Astrocyte of the hippocampus (primary cell): ENCODE data around the gene IARS2.
"Not testable (repeated sequence)": the region's sequence is repeated elsewhere in the genome, so short reads cannot be mapped to it uniquely, and the experiment has no call there.

Experiments
- DNase-seq: peaks from one replicate; pipeline ENCODE4 v3.0.0; 2011; ENCODE audit warnings: low read depth, low spot score

IARS2 gene

GRCh38 chr1:220094016-220094911 is at the start of gene IARS2:
IARS2 (plus strand) TSS chr1:220094132; CDS start chr1:220094217, 85 bp downstream.
- peak; percentile 94 for DNase-seq

- DNase-seq = peak; percentile 4
Measured at GRCh38 chr1:220044678-220045355, 49.1 kb upstream of the IARS2 start.

GRCh38 chr1:220045356-220046051 is 48.4 kb upstream of the IARS2 start:
- no peak for DNase-seq

DNA sequence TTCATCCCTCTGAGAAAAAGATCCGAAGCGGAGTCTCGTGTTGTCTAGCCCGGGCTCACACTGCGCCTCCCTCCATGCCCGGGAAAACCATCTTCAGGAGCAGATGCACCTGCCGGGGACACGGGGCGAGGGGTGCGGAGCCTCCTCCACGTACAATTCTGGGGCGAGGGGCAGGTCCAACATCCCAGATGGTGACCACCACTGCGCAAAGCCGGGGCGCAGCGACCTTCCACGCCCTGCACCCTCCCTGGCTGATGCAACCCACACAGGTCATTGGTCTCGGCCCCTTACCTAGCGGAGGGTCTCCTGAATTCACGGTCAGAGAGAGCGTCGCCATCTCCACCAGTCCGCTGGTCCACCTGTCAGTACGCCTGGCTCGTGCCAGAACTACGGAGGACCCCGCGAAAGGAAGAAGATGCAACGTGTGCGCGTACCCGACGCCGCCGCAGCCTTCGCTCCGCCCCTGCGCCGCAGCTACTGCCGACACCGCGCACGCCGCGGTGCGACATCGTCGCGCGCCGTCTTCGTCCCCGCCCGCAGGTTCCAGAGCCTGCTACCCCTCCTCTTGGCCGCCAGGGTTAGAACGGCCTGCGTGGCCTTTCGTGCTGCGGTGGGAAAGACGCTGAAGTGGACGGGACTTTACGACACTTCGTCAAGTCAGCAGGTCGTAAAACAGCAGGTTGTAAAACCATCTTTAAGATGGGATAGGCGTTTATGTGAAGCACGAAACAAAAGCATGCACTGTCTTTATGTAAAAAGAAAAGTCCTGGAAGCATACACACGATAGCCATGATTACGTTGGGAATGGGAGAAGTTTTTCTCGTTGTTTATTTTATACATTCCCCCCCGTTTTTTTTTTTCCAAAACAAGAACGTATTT is 47.6 kb upstream of the IARS2 start, which contains the start of gene EPRS1:
Gene EPRS1 (minus strand): TSS at position 454 of the 879 bp plus-strand sequence. CDS start 117 bp downstream, at position 337.
- DNase-seq = peak; percentile 98

DNA sequence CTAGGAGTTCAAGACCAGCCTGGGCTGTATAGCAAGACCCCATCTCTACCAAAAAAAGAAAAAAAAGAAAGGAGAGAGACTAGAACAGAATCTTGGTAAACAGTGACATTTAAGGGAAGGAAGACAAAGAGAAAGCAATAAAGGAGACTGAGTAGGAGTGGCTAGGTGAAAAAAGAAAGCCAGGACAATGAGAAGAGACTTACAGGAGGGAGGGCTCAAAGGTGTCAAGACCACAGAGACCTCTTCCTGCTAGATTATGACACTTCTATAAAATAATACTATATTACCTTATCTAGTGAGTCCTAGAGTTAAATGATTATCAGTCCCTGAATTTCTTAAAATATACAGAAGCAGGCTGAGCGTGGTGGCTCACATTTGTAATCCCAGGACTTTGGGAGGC is 37.6 kb upstream of the IARS2 start:
- DNase-seq = no peak

DNA sequence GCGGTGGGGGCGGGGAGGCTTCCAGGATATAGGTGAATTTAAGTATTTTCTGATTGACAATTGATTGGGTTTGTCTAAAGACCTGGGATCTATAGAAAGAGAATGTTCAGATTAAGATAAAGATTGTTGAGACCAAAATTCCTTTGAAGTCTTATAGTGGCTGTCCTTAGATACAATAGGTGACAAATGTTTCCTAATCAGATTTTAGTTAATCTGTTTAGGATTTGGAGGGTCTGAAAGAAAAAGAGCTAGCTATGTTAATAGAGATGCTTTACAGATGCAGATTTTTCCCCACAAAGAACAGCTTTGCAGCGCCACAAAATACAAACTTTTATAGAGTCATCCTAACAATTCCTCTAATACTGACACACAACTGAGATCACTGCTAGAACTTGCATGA is 33.1 kb upstream of the IARS2 start:
- no peak for DNase-seq

GRCh38 chr1:220062629-220063028 is 31.3 kb upstream of the IARS2 start:
- DNase-seq = no peak

DNA sequence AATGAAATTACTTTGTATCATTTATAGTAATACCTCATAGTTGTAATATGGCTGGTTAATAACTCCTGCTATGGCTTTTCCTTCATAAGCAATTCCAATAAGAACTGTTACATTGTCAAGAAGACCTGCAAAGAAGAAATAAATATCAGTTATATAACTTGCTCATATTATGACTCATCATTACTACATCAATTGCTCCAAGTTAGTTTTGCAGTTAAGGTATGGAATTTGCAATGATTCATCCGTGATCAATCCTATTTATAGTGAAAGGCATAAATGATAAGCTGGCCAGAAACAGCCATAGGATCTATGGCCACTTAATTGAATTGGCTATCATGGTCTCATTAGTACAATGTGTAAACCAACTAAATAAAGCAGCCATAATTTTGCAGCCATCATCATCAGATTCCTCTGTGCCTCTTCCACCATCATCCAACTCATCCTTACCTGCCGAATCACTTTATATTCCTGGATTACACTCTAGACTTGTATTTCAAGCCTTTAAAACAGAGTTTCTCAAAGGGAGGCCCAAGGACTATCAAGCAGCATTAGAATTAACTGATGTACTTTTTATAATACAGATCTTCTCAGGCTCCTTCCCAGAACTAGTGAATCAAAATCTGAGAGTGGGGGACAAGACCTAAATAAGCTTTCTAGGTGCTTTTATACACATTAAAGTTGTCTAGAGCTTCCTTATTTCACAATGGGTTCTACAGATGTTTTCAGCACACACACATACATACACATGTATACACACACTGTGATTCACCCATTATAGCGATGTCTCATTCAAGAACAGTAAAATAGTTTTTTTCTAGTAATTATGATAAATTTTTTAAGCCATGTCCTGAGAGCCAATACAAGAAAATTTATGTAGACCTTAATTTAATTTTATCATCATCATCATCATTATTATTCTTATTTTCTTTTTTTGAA is 26.4 kb upstream of the IARS2 start:
- DNase-seq = no peak

DNA sequence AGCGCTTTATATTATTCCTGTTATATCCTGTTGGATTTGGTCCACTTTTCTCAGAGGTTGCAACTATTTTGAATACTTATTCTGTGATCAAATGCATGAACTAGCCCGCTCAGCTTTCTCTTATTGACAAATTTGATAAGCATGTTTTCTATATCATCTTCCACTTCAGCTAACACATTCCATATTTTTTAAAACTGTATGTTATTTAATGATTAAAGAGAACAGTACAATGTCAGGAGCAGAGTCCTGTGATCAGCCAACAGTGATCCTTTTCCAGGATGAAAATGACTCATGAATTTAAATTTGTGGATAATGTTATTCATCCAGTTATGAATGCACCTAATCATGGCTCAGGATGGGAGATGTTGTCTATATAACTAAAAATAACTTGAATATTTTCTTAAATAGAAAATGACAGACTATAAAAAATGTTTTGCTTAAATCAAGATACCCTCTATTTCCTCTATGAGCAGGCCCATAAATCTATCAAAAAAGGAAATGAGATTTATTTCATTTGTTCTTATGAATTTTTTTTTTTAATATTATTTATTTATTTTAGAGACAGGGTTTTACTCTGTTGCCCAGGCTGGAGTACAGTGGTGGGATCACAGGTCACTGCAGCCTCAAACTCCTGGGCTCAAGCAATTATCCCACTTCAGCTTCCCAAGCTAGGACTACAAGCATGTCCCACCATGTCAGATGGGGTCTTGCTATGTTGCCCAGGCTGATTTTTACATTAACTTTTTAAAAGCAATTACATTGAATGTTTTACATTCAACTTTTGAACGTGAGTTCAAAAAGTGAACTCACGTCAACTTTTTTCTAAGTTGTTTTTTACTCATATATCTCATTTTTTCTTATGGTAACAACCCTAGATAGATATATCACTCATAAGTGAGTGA is 16.8 kb upstream of the IARS2 start:
- DNase-seq = no peak

DNA sequence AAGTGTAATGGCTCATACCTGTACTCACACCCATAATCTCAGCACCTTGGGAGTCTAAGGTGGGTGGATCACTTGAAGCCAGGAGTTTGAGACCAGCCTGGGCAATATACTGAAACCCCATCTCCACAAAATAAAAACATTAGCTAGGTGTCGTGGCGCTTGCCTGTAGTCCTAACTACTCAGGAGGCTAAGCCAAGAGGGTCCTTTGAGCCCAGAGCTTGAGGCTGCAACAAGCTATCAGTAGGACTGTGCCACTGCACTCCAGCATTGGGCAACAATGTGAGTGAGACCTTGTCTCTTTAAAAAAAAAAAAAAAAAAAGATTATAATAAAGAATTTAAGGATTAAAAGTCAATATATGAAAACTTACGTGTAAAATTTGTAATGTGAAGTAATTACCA is 16.0 kb upstream of the IARS2 start:
- DNase-seq = no peak

GRCh38 chr1:220084460-220084859 is 9.5 kb upstream of the IARS2 start:
- DNase-seq = no peak

- DNase-seq = not testable (repeated sequence)
Measured at GRCh38 chr1:220086261-220086686, 7.7 kb upstream of the IARS2 start.

DNA sequence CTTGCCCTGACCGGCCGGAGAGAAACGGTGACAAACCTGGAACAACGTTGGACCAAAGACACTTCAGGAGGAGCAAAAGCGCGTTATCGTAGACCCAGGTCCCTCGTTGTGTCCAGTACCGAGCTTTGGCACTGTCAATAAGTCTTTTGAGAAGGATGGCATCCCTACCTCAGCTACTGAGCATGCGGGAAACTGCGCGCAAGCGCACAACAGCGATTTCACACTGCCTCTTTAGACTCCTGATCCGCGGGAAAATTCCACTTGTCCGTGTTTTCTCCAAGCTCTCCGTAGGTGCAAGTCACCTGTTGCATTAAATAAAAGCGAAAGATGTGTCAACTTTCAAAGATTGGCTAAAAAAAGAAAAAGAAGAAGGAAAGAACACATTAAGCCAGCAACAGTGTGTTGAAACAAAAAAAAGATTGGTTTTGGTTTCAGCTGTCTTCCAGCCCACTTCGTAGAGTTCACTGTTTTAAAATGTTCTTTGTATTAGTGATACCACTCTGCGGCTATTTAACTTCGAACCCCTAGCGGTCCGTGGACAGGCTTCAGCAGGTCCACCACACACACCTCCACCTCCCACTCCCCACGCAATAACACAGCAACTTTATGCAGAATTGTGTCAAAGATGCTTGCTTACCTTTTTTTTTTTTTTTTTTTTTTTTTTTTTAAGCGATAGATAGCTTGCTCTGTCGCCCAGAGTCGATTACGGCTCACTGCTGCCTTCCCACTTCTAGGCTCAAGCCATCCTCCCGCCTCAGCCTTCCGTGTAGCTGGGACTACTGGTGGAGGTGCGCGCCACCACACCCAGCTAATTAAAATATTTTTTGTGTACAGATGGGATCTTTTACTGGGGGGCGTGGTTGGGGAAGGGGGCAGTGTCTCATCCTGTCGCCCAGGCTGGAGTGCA is 4.0 kb upstream of the IARS2 start, which contains the start of gene BPNT1:
Gene BPNT1 (minus strand): TSS at position 139 of the 907 bp plus-strand sequence. CDS start 9,942 bp downstream, outside the sequence.
- peak; percentile 97 for DNase-seq

DNA sequence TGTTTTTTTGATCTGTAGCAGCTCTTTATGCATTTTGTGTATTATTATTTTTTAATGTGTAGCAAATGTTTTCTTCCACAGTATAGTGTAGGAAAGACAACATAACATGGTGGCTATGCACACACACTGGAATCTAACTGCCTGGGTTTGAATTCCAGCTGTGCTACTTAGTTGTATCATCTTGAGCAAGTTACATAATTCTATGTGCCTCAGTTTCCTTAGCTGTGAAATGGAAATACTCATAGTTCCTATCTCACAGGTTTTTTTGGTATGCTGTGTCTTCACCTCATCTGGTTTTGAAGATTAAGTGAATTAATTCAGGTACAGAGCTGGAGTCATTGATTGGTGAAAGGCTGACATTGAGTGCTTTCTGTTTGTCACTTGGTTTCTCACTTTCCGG is 1.2 kb upstream of the IARS2 start:
- no peak for DNase-seq

DNA sequence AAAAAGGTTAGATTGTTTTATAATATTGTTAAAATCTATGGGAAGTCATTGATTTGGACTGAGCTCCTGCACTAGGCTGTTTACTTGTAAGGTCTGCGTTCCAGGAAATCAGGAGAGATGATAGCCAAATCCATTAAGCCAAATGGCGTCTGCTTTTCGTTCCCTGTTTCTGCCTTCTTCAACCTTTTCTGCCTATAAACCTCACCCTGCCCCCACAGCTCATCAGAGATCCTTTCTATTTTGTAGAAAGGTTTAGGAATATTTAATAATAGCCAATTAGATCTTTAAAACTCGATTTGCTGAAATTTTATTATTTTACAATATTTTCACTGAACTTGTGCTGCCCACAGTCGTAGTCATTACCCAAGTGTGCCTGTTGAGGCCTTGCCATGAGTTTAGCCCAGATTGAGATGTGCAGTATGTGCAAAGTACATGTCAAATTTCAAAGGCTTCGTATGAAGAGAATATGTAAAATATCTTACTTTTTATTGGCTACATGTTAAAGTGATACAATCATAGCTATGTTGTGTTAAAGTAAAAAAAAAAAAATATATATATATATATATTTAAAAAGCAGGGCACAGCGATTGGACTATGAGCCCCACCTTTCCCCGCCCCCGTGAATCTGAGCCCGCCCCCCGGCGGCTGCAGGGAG is 444 bp upstream of the IARS2 start:
- no peak for DNase-seq

DNA sequence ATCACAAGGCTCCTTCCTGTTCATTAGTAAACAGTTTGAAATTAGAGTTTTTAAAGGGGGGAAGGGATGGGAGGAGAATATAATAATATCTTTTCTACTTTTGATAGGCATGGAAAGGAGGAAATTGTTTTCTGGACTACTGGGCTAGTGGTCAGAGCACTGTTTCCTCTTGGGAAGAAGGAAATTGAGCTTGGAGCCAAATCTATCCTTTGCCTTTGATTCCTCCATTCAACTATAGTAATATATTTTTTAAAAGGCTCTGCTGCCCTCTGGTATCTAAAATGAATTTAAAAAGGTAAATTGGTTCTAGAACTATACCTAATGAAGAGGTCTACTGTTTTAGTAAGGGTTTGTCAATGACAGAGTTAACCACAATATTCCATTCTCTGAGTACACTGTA is 5.9 kb downstream of the IARS2 start:
- no peak for DNase-seq

- not testable (repeated sequence) for DNase-seq
Measured at GRCh38 chr1:220110473-220110872, 16.5 kb downstream of the IARS2 start.
